CD4-positive, alpha-beta memory T cell (primary cell): ENCODE measurements around the gene ZNF45. TPM values are rescaled to one million over a fixed set of nuclear protein-coding genes. Genes with fewer than 3 reads are reported as not detected.

ENCODE experiments used
- CTCF ChIA-PET: fragments of 350-600 bp; sonication (Branson Sonifier 250); formaldehyde crosslinking; loops from one replicate; lab custom pipeline; 2021; ENCODE audit warnings: inconsistent platforms; ENCODE audit not compliant: partially characterized antibody; lab: Charles Lee
- POLR2A ChIA-PET: fragments of 350-600 bp; sonication (Branson Sonifier 250); formaldehyde crosslinking; loops from one replicate; lab custom pipeline; 2021; ENCODE audit not compliant: partially characterized antibody; lab: Charles Lee
- DNase-seq, 5 donors: peaks; one replicate each; pipeline versions ENCODE4 v3.0.0 to v3.0.0-alpha.2; 2020 to 2022; ENCODE audit warnings: mixed read lengths in 1 of 5
- H3K27ac ChIP-seq: one replicate; pipeline ENCODE4 v1.7.0; 2013; ENCODE audit warnings: low read depth, low read length
- H3K27me3 ChIP-seq: 2 replicates; pipeline ENCODE4 v1.7.0; 2013; ENCODE audit warnings: mild to moderate bottlenecking, low read length, moderate library complexity; ENCODE audit not compliant: insufficient read depth
- H3K36me3 ChIP-seq: 2 replicates; pipeline ENCODE4 v1.7.0; 2013; ENCODE audit warnings: mild to moderate bottlenecking, low read length, moderate library complexity; ENCODE audit not compliant: insufficient read depth
- H3K4me1 ChIP-seq: 2 replicates; pipeline ENCODE4 v1.7.0; 2013; ENCODE audit warnings: mild to moderate bottlenecking, low read length, moderate library complexity; ENCODE audit not compliant: insufficient read depth
- H3K4me3 ChIP-seq, 2 donors: one replicate each; pipeline ENCODE4 v1.7.0; 2013; ENCODE audit warnings: low read length in 2 of 2, mild to moderate bottlenecking in 1 of 2
- H3K9me3 ChIP-seq, 2 donors: one replicate each; pipeline ENCODE4 v1.7.0; 2013; ENCODE audit warnings: low read length in 2 of 2, control low read depth in 1 of 2; ENCODE audit not compliant: control insufficient read depth in 1 of 2
- H3K27ac Mint-ChIP-seq, 7 donors: one replicate each; pipeline ENCODE4 v1.8.0; 2020 to 2021; ENCODE audit warnings: mixed read lengths in 7 of 7, mild to moderate bottlenecking in 6 of 7, inconsistent platforms in 3 of 7, moderate library complexity in 3 of 7
- H3K27me3 Mint-ChIP-seq, 2 donors: one replicate each; pipeline ENCODE4 v1.8.0; 2020 to 2021; ENCODE audit warnings: mixed read lengths in 2 of 2
- H3K36me3 Mint-ChIP-seq, 2 donors: one replicate each; pipeline ENCODE4 v1.8.0; 2020 to 2021; ENCODE audit warnings: mixed read lengths in 2 of 2, inconsistent platforms in 1 of 2, mild to moderate bottlenecking in 1 of 2
- H3K4me1 Mint-ChIP-seq, 4 donors: one replicate each; pipeline ENCODE4 v1.8.0; 2020 to 2021; ENCODE audit warnings: mixed read lengths in 4 of 4, mild to moderate bottlenecking in 1 of 4
- H3K4me3 Mint-ChIP-seq, 8 donors: one replicate each; pipeline ENCODE4 v1.8.0; 2020 to 2021; ENCODE audit warnings: mixed read lengths in 8 of 8, mild to moderate bottlenecking in 7 of 8, moderate library complexity in 6 of 8, inconsistent platforms in 3 of 8
- H3K9me3 Mint-ChIP-seq, 8 donors: one replicate each; pipeline ENCODE4 v1.8.0; 2020 to 2021; ENCODE audit warnings: mixed read lengths in 8 of 8, mild to moderate bottlenecking in 5 of 8, inconsistent platforms in 3 of 8, moderate library complexity in 1 of 8
- intact Hi-C: fragments of 100-400 bp; cut with micrococcal nuclease; formaldehyde crosslinking; loops from one replicate; pipeline ENCODE4 v1.15.1; 2023
- polyA plus RNA-seq, 2 donors: library from polyadenylated mRNA; unstranded; fragments of 300-500 nt; fragmentation: Illumina TruSeq; gene quantifications; one replicate each; pipeline ENCODE4 v1.2.3, GENCODE V29; 2021
- total RNA-seq, 2 experiments: library from RNA; stranded (reverse); gene quantifications; one replicate each; pipeline ENCODE4 v1.2.3, GENCODE V29; 2021

ZNF45 gene
- total and polyA plus RNA-seq, 4 experiments from 2014 or later = 9.4 to 29.6 (median 19.0) TPM

DNA sequence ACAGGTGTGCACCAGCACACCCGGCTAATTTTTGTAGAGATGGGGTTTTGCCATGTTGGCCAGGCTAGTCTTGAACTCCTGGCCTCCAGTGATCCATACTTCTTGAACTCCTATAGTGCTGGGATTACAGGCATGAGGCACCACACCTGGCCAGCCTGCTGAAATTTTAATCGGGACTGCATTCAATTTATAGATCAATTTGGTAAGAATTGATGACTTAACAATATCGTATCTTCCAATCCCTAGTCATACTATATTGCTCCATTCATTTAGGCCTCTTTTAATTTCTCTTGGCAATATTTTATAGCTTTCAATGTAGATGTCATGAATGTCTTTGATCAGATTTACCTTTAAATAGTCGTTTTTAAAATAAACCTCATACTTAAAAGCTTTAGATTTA is 5.6 kb upstream of the ZNF45 start:
- POLR2A ChIA-PET = no interaction called here
- intact Hi-C loops = no loop called here
- Histone ChIP-seq H3K4me3 (no peak overlapping the region), H3K27ac (no peak overlapping the region), H3K36me3 (no peaks in the 10 kb centered on the region), H3K9me3 (no peaks in the 10 kb centered on the region), H3K4me1 (peaks cover 3% of the 10 kb centered on the region), H3K27me3 (no peaks in the 10 kb centered on the region)
- H3K36me3 Mint-ChIP-seq = peaks cover 0 to 3% of the 10 kb centered on the region in 2 donors
- H3K27ac Mint-ChIP-seq = no peak overlapping the region
- H3K9me3 Mint-ChIP-seq = peaks cover 3 to 25% (median 17%) of the 10 kb centered on the region in 8 donors
- H3K4me1 Mint-ChIP-seq = peaks cover 0 to 4% (median 0%) of the 10 kb centered on the region in 4 donors
- CTCF ChIA-PET = interaction anchor here (1.1 kb wide), 1 partner anchor 10 kb away, joined by 3 read pairs; the partner anchor contains the start of gene ZNF221
- H3K27me3 Mint-ChIP-seq = peaks cover 12 to 15% of the 10 kb centered on the region in 2 donors
- H3K4me3 Mint-ChIP-seq = no peak overlapping the region
- DNase-seq = no peak

DNA sequence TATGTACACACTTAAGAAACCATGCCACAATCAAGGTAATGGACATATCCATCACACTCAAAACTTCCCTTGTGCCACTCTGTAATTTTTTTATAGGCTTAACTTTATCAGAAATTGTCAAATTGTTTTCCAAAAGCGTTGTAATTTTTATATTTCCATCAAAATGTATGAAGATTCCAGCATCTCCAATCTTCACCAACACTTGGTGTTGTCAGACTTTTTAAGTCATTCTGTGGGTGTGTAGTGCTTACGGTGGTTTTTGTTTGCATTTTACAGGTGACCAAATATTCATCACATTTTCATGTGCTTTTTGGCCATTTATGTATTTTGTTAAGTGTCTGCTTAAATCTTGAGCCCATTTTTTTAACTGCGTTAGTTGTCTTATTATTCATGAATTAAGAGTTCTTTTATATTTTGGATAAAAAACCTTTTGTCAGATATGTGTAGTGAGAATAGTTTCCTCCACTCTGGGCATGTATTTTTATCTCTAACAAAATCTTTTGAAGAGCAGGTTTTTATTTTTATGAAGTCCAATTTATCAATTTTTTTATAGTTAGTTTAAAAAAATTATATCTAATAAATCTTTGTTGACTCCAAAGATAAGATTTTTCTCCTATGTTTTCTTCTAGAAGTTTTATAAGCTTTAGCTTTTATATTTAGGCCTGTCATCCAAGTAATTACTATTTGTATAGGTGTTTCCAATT is 4.6 kb upstream of the ZNF45 start:
- DNase-seq = no peak
- H3K36me3 ChIP-seq = no peaks in the 10 kb centered on the region
- H3K27ac ChIP-seq = no peak overlapping the region
- ChIA-PET CTCF (no interaction called here), POLR2A (no interaction called here)
- no peak overlapping the region for H3K27ac Mint-ChIP-seq
- H3K27me3 ChIP-seq = no peaks in the 10 kb centered on the region
- H3K9me3 Mint-ChIP-seq = peaks cover 3 to 19% (median 14%) of the 10 kb centered on the region in 8 donors
- peaks cover 9 to 10% of the 10 kb centered on the region in 2 donors for H3K27me3 Mint-ChIP-seq
- H3K4me3 ChIP-seq = no peak overlapping the region
- peaks cover 3 to 7% of the 10 kb centered on the region in 2 donors for H3K36me3 Mint-ChIP-seq
- H3K4me1 Mint-ChIP-seq = peaks cover 0 to 14% (median 3%) of the 10 kb centered on the region in 4 donors
- no peaks in the 10 kb centered on the region for H3K9me3 ChIP-seq
- peaks cover 7% of the 10 kb centered on the region for H3K4me1 ChIP-seq
- intact Hi-C loops = no loop called here
- H3K4me3 Mint-ChIP-seq = peak overlapping the region in 1 of 8 donors; percentile 31

DNA sequence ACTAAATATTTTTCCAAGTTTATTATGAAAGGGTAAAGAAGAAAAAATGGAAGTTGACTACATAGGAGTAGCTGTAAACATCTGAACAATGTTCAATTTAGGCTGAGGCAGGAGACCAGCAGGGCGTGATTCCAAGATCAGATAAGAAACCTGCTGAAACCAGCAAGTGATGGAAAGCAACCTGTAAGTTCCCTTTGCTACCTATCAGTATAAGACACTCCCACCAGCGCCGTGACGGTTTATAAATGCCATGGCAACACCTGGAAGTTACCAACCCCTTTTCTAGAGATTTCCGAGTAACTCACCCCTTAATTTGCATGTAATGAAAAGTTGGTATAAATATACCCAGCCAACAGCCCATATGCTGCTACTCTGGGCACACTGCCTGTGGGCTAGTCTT is 1.1 kb upstream of the ZNF45 start:
- Histone ChIP-seq H3K9me3 (no peaks in the 10 kb centered on the region), H3K27me3 (no peaks in the 10 kb centered on the region), H3K4me1 (peaks cover 21% of the 10 kb centered on the region), H3K36me3 (no peaks in the 10 kb centered on the region), H3K4me3 (no peak overlapping the region), H3K27ac (no peak overlapping the region)
- POLR2A ChIA-PET = interaction anchor here (1.6 to 2.3 kb wide), 6 partner anchors 11 to 276 kb away, joined by 5 to 26 read pairs (median 8); partner anchors contain the start of genes ZNF221, ZNF224, ZNF226 and ZNF227
- DNase-seq = no peak
- Mint-ChIP-seq H3K4me1 (peaks cover 7 to 40% (median 21%) of the 10 kb centered on the region in 4 donors), H3K27ac (peak overlapping the region in 2 of 7 donors; percentile 41 to 86), H3K27me3 (peaks cover 0 to 3% of the 10 kb centered on the region in 2 donors), H3K4me3 (peak overlapping the region in 6 of 8 donors; percentile 25 to 97 (median 94)), H3K36me3 (peaks cover 28 to 30% of the 10 kb centered on the region in 2 donors), H3K9me3 (peaks cover 0 to 15% (median 10%) of the 10 kb centered on the region in 8 donors)
- CTCF ChIA-PET = no interaction called here
- intact Hi-C loops = no loop called here

DNA sequence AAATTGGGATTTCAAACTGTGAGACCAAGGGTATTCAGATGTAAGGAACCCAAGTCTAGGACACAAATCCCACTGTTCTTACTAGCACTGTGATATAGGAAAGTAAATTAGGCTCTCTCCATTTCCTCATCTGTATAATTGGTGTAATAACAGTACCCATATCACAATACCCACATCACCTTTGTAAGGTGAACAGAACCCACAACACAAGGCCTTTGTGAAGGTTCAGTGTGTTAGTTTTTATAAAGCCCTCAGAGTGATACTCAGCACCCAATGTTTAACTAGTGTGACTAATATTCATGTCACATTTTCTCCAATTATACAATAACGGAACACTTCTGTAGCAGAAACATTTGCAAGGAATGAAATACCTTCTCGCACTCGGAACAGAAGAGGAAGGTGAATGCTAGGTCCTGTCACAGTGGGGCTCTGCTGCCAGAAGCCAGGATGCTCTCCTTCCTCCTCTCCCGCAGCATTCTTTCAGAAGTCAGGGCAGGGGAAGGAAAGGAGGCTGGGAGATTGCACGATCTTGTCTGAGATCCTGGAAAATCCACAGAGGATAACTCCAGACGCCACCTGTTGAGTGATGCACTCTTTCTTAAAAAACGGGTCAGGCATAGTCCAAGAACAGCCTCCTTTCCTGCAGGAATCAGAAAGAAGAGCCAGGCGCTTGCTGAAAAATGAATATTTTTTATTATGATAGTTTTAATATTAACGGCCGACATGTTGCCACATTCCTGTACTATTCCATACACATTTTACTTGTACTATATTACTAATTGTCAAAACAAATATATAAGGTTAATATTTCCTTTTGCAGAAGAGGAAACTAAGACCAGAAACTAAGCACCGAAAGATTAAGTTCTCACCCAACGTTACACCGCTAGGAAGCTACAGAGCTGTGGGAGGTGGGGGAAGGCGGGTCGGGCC is 762 bp downstream of the ZNF45 start:
- intact Hi-C loops = loop anchor here (2.0 kb wide), 2 partner anchors 16 to 50 kb away; partner anchors contain the start of genes ZNF155 and ZNF221
- peak overlapping the region; percentile 71 for H3K27ac ChIP-seq
- Mint-ChIP-seq H3K9me3 (peaks cover 0 to 4% (median 1%) of the 10 kb centered on the region in 8 donors), H3K4me3 (peak overlapping the region; percentile 94 to 97 (median 95)), H3K4me1 (peaks cover 9 to 47% (median 21%) of the 10 kb centered on the region in 4 donors), H3K27ac (peak overlapping the region; percentile 86 to 97 (median 96)), H3K27me3 (no peaks in the 10 kb centered on the region), H3K36me3 (peaks cover 45 to 47% of the 10 kb centered on the region in 2 donors)
- H3K9me3 ChIP-seq = no peaks in the 10 kb centered on the region
- H3K4me3 ChIP-seq = peak overlapping the region; percentile 91 to 96
- DNase-seq = no peak
- peaks cover 16% of the 10 kb centered on the region for H3K36me3 ChIP-seq
- ChIA-PET POLR2A (interaction anchor here (0.8 to 2.3 kb wide), 15 partner anchors 9 to 566 kb away, joined by 3 to 26 read pairs (median 6); partner anchors contain the start of genes ZNF155, ZNF180, ZNF221 and ZNF222), CTCF (interaction anchor here (1.1 kb wide), 1 partner anchor 9 kb away, joined by 3 read pairs; no protein-coding TSS in a partner anchor)
- peaks cover 21% of the 10 kb centered on the region for H3K4me1 ChIP-seq
- no peaks in the 10 kb centered on the region for H3K27me3 ChIP-seq

DNA sequence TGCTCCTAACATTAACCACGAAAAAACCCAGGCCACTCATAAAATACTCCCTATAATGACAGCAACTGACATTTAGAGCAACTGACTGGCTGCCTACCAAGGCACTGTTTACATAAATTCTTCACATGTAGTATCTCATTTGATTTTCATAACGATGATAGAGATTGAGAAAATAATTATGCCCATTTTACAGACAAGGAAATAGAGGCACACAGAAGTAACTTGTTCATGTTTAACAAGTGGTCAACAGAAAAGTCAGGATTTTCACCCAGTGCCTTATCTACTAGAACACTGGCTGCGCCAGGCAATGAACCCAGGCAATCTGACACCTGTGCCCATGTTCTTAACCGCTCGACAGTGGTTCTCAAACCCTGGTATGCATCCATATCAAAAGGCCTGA is 6.3 kb downstream of the ZNF45 start:
- CTCF ChIA-PET = no interaction called here
- H3K4me1 Mint-ChIP-seq = peaks cover 5 to 24% (median 10%) of the 10 kb centered on the region in 4 donors
- no peak overlapping the region for H3K27ac Mint-ChIP-seq
- no peak overlapping the region for H3K27ac ChIP-seq
- H3K27me3 Mint-ChIP-seq = no peaks in the 10 kb centered on the region
- no peak overlapping the region for H3K4me3 ChIP-seq
- H3K9me3 Mint-ChIP-seq = peaks cover 0 to 23% (median 15%) of the 10 kb centered on the region in 8 donors
- intact Hi-C loops = no loop called here
- H3K9me3 ChIP-seq = no peaks in the 10 kb centered on the region
- DNase-seq = no peak
- no peaks in the 10 kb centered on the region for H3K27me3 ChIP-seq
- peaks cover 8% of the 10 kb centered on the region for H3K4me1 ChIP-seq
- H3K36me3 ChIP-seq = peaks cover 46% of the 10 kb centered on the region
- no peak overlapping the region for H3K4me3 Mint-ChIP-seq
- POLR2A ChIA-PET = no interaction called here
- H3K36me3 Mint-ChIP-seq = peaks cover 88 to 92% of the 10 kb centered on the region in 2 donors

- H3K27me3 Mint-ChIP-seq = no peaks in the 10 kb centered on the region
- no peaks in the 10 kb centered on the region for H3K4me1 ChIP-seq
- H3K4me3 Mint-ChIP-seq = no peak overlapping the region
- H3K9me3 ChIP-seq = no peaks in the 10 kb centered on the region
- no peak for DNase-seq
- no peak overlapping the region for H3K27ac ChIP-seq
- peaks cover 90 to 96% of the 10 kb centered on the region in 2 donors for H3K36me3 Mint-ChIP-seq
- peaks cover 0 to 2% (median 0%) of the 10 kb centered on the region in 4 donors for H3K4me1 Mint-ChIP-seq
- intact Hi-C loops = no loop called here
- no peak overlapping the region for H3K4me3 ChIP-seq
- peaks cover 52% of the 10 kb centered on the region for H3K36me3 ChIP-seq
- CTCF ChIA-PET = no interaction called here
- POLR2A ChIA-PET = interaction anchor here (2.9 kb wide), 1 partner anchor 11 kb away, joined by 12 read pairs; the partner anchor contains the start of gene ZNF45
- H3K27me3 ChIP-seq = no peaks in the 10 kb centered on the region
- no peak overlapping the region for H3K27ac Mint-ChIP-seq
- peaks cover 8 to 57% (median 45%) of the 10 kb centered on the region in 8 donors for H3K9me3 Mint-ChIP-seq
Measured at GRCh38 chr19:43923875-43924274, 11.2 kb downstream of the ZNF45 start.
